Activated CD8-positive, alpha-beta T cell treated with anti-CD3 and anti-CD28 coated beads for 36 hours (primary cell): ENCODE measurements around the gene P2RX4. TPM values are rescaled to one million over a fixed set of nuclear protein-coding genes. Genes with fewer than 3 reads are reported as not detected.

Experiments
- ATAC-seq: fragments of 200-7000 bp; cut with Tn5 transposase; one replicate; pipeline ENCODE4 v1.10.0; 2021; ENCODE audit warnings: mild to moderate bottlenecking, moderate library complexity
- CTCF ChIA-PET: fragments of 350-600 bp; sonication (Branson Sonifier 250); formaldehyde crosslinking; loops from one replicate; lab custom pipeline; 2021; ENCODE audit warnings: antibody characterized with exemption; lab: Charles Lee
- POLR2A ChIA-PET: fragments of 350-600 bp; sonication (Branson Sonifier 250); formaldehyde crosslinking; loops from one replicate; lab custom pipeline; 2021; ENCODE audit warnings: antibody characterized with exemption; lab: Charles Lee
- DNase-seq: peaks from one replicate; pipeline ENCODE4 v3.0.0-alpha.2; 2020
- H3K27ac Mint-ChIP-seq: one replicate; pipeline ENCODE4 v1.8.0; 2021; ENCODE audit warnings: mild to moderate bottlenecking, mixed read lengths
- H3K27me3 Mint-ChIP-seq: one replicate; pipeline ENCODE4 v1.8.0; 2021; ENCODE audit warnings: mixed read lengths
- H3K36me3 Mint-ChIP-seq: one replicate; pipeline ENCODE4 v1.8.0; 2021; ENCODE audit warnings: low read depth, mixed read lengths
- H3K4me1 Mint-ChIP-seq: one replicate; pipeline ENCODE4 v1.8.0; 2021; ENCODE audit warnings: low read depth, mixed read lengths
- H3K4me3 Mint-ChIP-seq: one replicate; pipeline ENCODE4 v1.8.0; 2021; ENCODE audit warnings: mild to moderate bottlenecking, moderate library complexity, mixed read lengths
- H3K9me3 Mint-ChIP-seq: one replicate; pipeline ENCODE4 v1.8.0; 2021; ENCODE audit warnings: mixed read lengths
- CTCF ChIP-seq: fragments of 200-600 bp; IDR thresholded peaks from one replicate; pipeline ENCODE4 v1.8.0; 2022; ENCODE audit warnings: antibody characterized with exemption, mild to moderate bottlenecking
- intact Hi-C: fragments of 100-400 bp; cut with micrococcal nuclease; formaldehyde crosslinking; loops from one replicate; pipeline ENCODE4 v1.10.0; 2022
- total RNA-seq, 2 experiments: library from RNA; stranded (reverse); gene quantifications; one replicate each; pipeline ENCODE4 v1.2.3, GENCODE V29; 2021

P2RX4 gene
- total RNA-seq, 2 experiments from 2014 or later = 12.2 to 15.1 TPM

- Mint-ChIP-seq H3K27me3 (no peaks in the 10 kb centered on the region), H3K4me3 (no peak overlapping the region), H3K4me1 (peaks cover 19% of the 10 kb centered on the region), H3K36me3 (peaks cover 38% of the 10 kb centered on the region), H3K9me3 (no peaks in the 10 kb centered on the region), H3K27ac (no peak overlapping the region)
- intact Hi-C loops = no loop called here
- ChIA-PET POLR2A (no interaction called here), CTCF (no interaction called here)
- ATAC-seq (no peak), DNase-seq (no peak)
- no peak for TF ChIP-seq CTCF
Observed at GRCh38 chr12:121245031-121245430, 35.1 kb downstream of the P2RX4 start.

DNA sequence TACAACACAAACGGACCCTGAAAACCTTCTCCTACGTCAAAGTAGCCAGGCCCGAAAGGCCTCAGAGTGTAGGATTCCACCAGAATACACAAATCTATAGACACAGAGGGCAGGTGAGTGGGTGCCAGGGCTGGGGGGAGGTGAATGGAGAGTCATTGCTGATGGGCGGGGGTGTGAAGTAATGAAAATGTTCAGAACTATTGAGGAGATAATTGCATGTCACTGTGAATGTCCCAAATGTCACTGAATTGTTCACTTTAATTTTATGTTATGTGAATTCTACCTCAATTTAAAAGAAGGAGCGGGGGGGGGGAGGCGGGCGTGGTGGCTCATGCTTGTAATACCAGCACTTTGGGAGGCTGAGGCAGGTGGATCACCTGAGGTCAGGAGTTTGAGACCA lies 36.0 kb downstream of the P2RX4 start:
- ChIA-PET POLR2A (no interaction called here), CTCF (no interaction called here)
- H3K9me3 Mint-ChIP-seq = no peaks in the 10 kb centered on the region
- DNase-seq (no peak), ATAC-seq (no peak)
- TF ChIP-seq CTCF = no peak
- H3K27me3 Mint-ChIP-seq = no peaks in the 10 kb centered on the region
- intact Hi-C loops = no loop called here
- peaks cover 34% of the 10 kb centered on the region for H3K36me3 Mint-ChIP-seq
- H3K4me1 Mint-ChIP-seq = peaks cover 10% of the 10 kb centered on the region
- H3K4me3 Mint-ChIP-seq = no peak overlapping the region
- H3K27ac Mint-ChIP-seq = no peak overlapping the region

DNA sequence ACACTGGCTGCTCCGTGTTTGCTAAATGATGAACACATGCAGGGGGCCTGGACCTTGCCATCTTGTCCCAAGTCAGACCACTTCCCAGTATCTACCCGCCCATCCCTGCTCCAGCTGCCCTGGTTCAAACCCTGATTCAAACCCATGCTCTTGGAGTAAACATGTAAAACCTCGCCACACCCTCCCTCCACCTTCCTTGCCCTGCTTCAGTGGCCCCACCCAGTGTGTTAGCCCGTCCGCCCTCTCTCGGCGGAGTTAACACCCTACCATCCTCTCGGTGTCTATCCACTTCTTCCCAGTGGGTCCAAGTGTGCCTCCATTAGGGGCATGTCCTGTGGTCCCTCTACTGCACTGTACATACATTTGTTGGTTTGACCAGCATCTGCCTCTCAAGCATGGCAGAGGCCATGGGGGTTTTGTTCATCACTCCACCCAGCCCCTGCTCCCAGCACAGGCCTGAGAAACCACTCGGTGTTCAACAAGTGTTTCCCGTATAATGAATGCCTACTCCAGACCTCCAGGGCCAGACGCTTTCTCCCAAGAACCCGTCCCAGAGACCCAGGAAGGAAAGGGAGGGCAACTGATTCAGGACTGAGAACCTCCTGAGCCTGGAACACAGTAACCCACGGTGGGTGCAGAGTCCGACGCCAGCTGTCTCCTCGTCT lies 37.1 kb downstream of the P2RX4 start:
- ATAC-seq (no peak), DNase-seq (no peak)
- Mint-ChIP-seq H3K9me3 (no peaks in the 10 kb centered on the region), H3K4me1 (no peaks in the 10 kb centered on the region), H3K27me3 (no peaks in the 10 kb centered on the region), H3K36me3 (peaks cover 26% of the 10 kb centered on the region), H3K4me3 (no peak overlapping the region), H3K27ac (no peak overlapping the region)
- POLR2A ChIA-PET = no interaction called here
- intact Hi-C loops = no loop called here
- TF ChIP-seq CTCF = no peak
- CTCF ChIA-PET = no interaction called here

GRCh38 chr12:121248622-121249021 lies 38.7 kb downstream of the P2RX4 start:
- ATAC-seq (no peak), DNase-seq (no peak)
- TF ChIP-seq CTCF = no peak
- peaks cover 32% of the 10 kb centered on the region for H3K36me3 Mint-ChIP-seq
- peaks cover under 1% of the 10 kb centered on the region for H3K4me1 Mint-ChIP-seq
- H3K9me3 Mint-ChIP-seq = no peaks in the 10 kb centered on the region
- intact Hi-C loops = no loop called here
- CTCF ChIA-PET = interaction anchor here (1.2 to 1.3 kb wide), 2 partner anchors 10 to 57 kb away, joined by 4 to 7 read pairs; no protein-coding TSS in a partner anchor
- no peak overlapping the region for H3K4me3 Mint-ChIP-seq
- POLR2A ChIA-PET = no interaction called here
- no peaks in the 10 kb centered on the region for H3K27me3 Mint-ChIP-seq
- no peak overlapping the region for H3K27ac Mint-ChIP-seq

- H3K36me3 Mint-ChIP-seq = peaks cover 44% of the 10 kb centered on the region
- CTCF ChIA-PET = interaction anchor here (1.1 to 2.5 kb wide), 2 partner anchors 21 to 193 kb away, joined by 3 to 7 read pairs; no protein-coding TSS in a partner anchor
Observed at GRCh38 chr12:121250359-121250758, 40.4 kb downstream of the P2RX4 start.

More at GRCh38 chr12:121250359-121250758, 40.4 kb downstream of the P2RX4 start:
- DNase-seq (no peak), ATAC-seq (no peak)
- Mint-ChIP-seq H3K27me3 (no peaks in the 10 kb centered on the region), H3K27ac (no peak overlapping the region), H3K9me3 (no peaks in the 10 kb centered on the region), H3K4me1 (peaks cover 4% of the 10 kb centered on the region), H3K4me3 (no peak overlapping the region)
- TF ChIP-seq CTCF = no peak
- intact Hi-C loops = no loop called here
- POLR2A ChIA-PET = no interaction called here
